Rectal smooth muscle tissue (tissue), 1 donor: ENCODE results near the gene DNASE2.

ENCODE experiments used
- H3K27ac ChIP-seq: one replicate; pipeline ENCODE4 v1.7.0; 2013; ENCODE audit warnings: low read depth, low read length, inconsistent platforms
- H3K27me3 ChIP-seq: one replicate; pipeline ENCODE4 v1.7.0; 2013; ENCODE audit warnings: low read length; ENCODE audit not compliant: control insufficient read depth, insufficient read depth
- H3K36me3 ChIP-seq: one replicate; pipeline ENCODE4 v1.7.0; 2013; ENCODE audit warnings: low read length; ENCODE audit not compliant: control insufficient read depth, insufficient read depth
- H3K4me1 ChIP-seq: one replicate; pipeline ENCODE4 v1.7.0; 2013; ENCODE audit warnings: low read length; ENCODE audit not compliant: control insufficient read depth, insufficient read depth
- H3K4me3 ChIP-seq: one replicate; pipeline ENCODE4 v1.7.0; 2013; ENCODE audit warnings: low read length
- H3K9ac ChIP-seq: one replicate; pipeline ENCODE4 v1.7.0; 2013; ENCODE audit warnings: low read length

The DNASE2 gene

GRCh38 chr19:12843328-12843727, 37.9 kb downstream of the DNASE2 start:
- H3K36me3 ChIP-seq, result no peaks in the 10 kb centered on the region
- H3K27me3 ChIP-seq, result peaks cover 17% of the 10 kb centered on the region
- H3K27ac ChIP-seq, result no peak overlapping the region

GRCh38 chr19:12842511-12842910, 38.7 kb downstream of the DNASE2 start:
- Histone ChIP-seq H3K27ac (no peak overlapping the region), H3K9ac (no peak overlapping the region), H3K4me3 (no peak overlapping the region), H3K27me3 (peaks cover 20% of the 10 kb centered on the region), H3K4me1 (no peaks in the 10 kb centered on the region), H3K36me3 (no peaks in the 10 kb centered on the region)

More at GRCh38 chr19:12843328-12843727, 37.9 kb downstream of the DNASE2 start:
- no peaks in the 10 kb centered on the region for H3K4me1 ChIP-seq
- no peak overlapping the region for H3K9ac ChIP-seq
- H3K4me3 ChIP-seq, result no peak overlapping the region

GRCh38 chr19:12841094-12841493, 40.2 kb downstream of the DNASE2 start:
- peaks cover 20% of the 10 kb centered on the region for H3K27me3 ChIP-seq
- H3K4me3 ChIP-seq, result no peak overlapping the region
- H3K36me3 ChIP-seq, result no peaks in the 10 kb centered on the region
- H3K27ac ChIP-seq, result no peak overlapping the region
- no peaks in the 10 kb centered on the region for H3K4me1 ChIP-seq
- H3K9ac ChIP-seq, result no peak overlapping the region

- no peak overlapping the region for H3K27ac ChIP-seq
- H3K4me3 ChIP-seq, result no peak overlapping the region
- peaks cover 22% of the 10 kb centered on the region for H3K27me3 ChIP-seq
- no peaks in the 10 kb centered on the region for H3K4me1 ChIP-seq
- no peaks in the 10 kb centered on the region for H3K36me3 ChIP-seq
- no peak overlapping the region for H3K9ac ChIP-seq
Observed at GRCh38 chr19:12840091-12841079, 40.9 kb downstream of the DNASE2 start.

GRCh38 chr19:12838886-12839756, 42.1 kb downstream of the DNASE2 start:
- Histone ChIP-seq H3K9ac (no peak overlapping the region), H3K36me3 (no peaks in the 10 kb centered on the region), H3K4me1 (no peaks in the 10 kb centered on the region), H3K27me3 (peaks cover 35% of the 10 kb centered on the region), H3K27ac (no peak overlapping the region), H3K4me3 (no peak overlapping the region)

GRCh38 chr19:12838182-12838885, 42.9 kb downstream of the DNASE2 start, which contains the start of gene MAST1:
Gene MAST1, plus strand, starts transcription at chr19:12838515. Its CDS starts 58 bp downstream, at chr19:12838573.
- Histone ChIP-seq H3K4me1 (no peaks in the 10 kb centered on the region), H3K9ac (no peak within 1 kb of the TSS), H3K36me3 (no peaks in the 10 kb centered on the region), H3K27me3 (peaks cover 36% of the 10 kb centered on the region), H3K27ac (no peak within 1 kb of the TSS), H3K4me3 (no peak within 1 kb of the TSS)

GRCh38 chr19:12837225-12837624, 44.0 kb downstream of the DNASE2 start:
- no peak overlapping the region for H3K9ac ChIP-seq
- H3K27ac ChIP-seq, result no peak overlapping the region
- H3K36me3 ChIP-seq, result no peaks in the 10 kb centered on the region
- peaks cover 43% of the 10 kb centered on the region for H3K27me3 ChIP-seq
- no peaks in the 10 kb centered on the region for H3K4me1 ChIP-seq
- H3K4me3 ChIP-seq, result no peak overlapping the region

GRCh38 chr19:12836529-12836863, 44.8 kb downstream of the DNASE2 start:
- H3K4me1 ChIP-seq, result no peaks in the 10 kb centered on the region
- H3K9ac ChIP-seq, result no peak overlapping the region
- H3K4me3 ChIP-seq, result no peak overlapping the region
- H3K36me3 ChIP-seq, result no peaks in the 10 kb centered on the region
- no peak overlapping the region for H3K27ac ChIP-seq
- H3K27me3 ChIP-seq, result peaks cover 42% of the 10 kb centered on the region

- Histone ChIP-seq H3K9ac (no peak overlapping the region), H3K27ac (no peak overlapping the region), H3K36me3 (no peaks in the 10 kb centered on the region), H3K27me3 (peaks cover 37% of the 10 kb centered on the region), H3K4me1 (no peaks in the 10 kb centered on the region), H3K4me3 (no peak overlapping the region)
Observed at GRCh38 chr19:12834976-12835757, 46.1 kb downstream of the DNASE2 start.

GRCh38 chr19:12834566-12834943, 46.7 kb downstream of the DNASE2 start, which contains the start of gene RTBDN:
Gene RTBDN, minus strand, starts transcription at chr19:12834579. Its CDS starts 4,600 bp downstream, at chr19:12829979.
- no peaks in the 10 kb centered on the region for H3K4me1 ChIP-seq
- peaks cover 42% of the 10 kb centered on the region for H3K27me3 ChIP-seq
- H3K4me3 ChIP-seq, result peak within 1 kb of the TSS; percentile 19
- no peak within 1 kb of the TSS for H3K9ac ChIP-seq
- no peak within 1 kb of the TSS for H3K27ac ChIP-seq
- no peaks in the 10 kb centered on the region for H3K36me3 ChIP-seq

GRCh38 chr19:12833738-12834565, 47.3 kb downstream of the DNASE2 start:
- Histone ChIP-seq H3K4me1 (no peaks in the 10 kb centered on the region), H3K36me3 (no peaks in the 10 kb centered on the region), H3K27ac (no peak overlapping the region), H3K9ac (no peak overlapping the region), H3K4me3 (peak overlapping the region; percentile 19), H3K27me3 (peaks cover 43% of the 10 kb centered on the region)
